NCI-H146 treated with DMSO at 0.1 percent for 48 hours (cell line): ENCODE data around the gene RNF212.
"Not testable (repeated sequence)": the region's sequence is repeated elsewhere in the genome, so short reads cannot be mapped to it uniquely, and the experiment has no call there.

ENCODE experiments used
- DNase-seq: peaks from one replicate; lab custom pipeline; 2025; ENCODE audit not compliant: unreplicated experiment; lab: John Stamatoyannopoulos, UW

Gene RNF212

GRCh38 chr4:1069394-1069793 is 44.0 kb downstream of the RNF212 start:
- DNase-seq = no peak

DNA sequence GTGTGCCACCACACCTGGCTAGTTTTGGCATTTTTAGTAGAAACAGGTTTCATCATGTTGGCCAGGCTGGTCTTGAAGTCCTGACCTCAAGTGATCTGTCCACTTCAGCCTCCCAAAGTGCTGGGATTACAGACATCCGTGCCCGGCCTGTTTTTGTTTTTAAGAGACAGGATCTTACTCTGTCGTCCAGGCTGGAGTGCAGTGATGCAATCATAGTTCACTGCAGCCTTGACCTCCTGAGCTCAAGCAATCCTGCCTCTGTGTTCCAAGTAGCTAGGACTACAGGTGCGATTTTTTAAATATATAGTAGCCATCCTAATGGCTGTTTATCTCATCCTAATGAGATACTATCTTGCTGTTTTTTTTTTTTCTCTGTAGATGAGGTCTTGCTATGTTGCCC is 47.6 kb downstream of the RNF212 start:
- no peak for DNase-seq

GRCh38 chr4:1062419-1062818 is 50.9 kb downstream of the RNF212 start:
- no peak for DNase-seq

DNA sequence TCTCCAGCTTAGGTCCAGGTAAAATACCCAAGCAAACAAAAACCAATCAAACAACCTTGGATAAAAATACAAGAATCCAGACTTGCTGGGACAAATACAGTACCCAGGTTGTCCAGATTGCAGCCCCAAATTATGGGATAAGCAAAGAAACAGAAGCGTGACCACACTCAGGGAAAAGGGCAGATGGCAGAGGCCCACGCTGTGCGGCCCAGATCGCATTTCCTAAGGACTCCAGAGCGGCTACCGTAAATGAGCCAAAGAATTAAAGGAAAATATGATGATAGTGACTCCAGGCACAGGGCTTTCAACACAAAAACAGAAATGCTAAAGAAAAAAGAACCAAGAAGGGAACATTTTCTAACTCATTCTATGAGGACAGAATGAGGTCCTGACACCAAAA is 51.6 kb downstream of the RNF212 start:
- DNase-seq = no peak

DNA sequence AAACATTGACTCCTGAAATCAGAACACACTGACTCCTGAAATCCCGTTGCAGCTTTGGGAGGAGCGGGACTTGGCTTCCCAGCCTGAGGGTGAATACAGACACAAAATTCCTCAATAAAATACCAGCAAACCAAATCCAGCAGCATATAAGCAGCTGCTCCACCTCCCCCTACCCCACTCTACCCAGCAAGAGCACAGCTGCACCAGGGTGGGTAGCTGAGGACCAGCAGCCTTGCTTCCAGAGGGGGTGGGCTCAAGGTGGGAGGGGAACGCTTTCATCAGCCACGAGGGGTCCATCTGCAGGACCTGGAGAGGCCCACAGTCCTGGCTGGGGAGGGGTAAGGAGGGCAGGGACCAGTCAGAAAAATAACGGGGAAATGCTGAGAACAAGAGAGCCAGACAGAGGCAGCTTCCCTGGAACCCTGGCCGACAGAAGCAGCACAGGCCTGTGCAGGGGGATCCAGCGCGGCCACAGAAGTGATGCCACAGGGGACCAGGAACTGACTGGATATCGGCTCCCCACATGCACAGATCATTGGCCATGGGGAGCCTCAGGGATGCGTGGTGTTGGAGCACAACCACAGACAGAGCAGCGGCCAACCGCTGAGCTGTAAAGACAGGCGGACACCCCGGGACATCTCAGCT is 52.2 kb downstream of the RNF212 start:
- DNase-seq = no peak

GRCh38 chr4:1060621-1061020 is 52.7 kb downstream of the RNF212 start:
- no peak for DNase-seq

DNA sequence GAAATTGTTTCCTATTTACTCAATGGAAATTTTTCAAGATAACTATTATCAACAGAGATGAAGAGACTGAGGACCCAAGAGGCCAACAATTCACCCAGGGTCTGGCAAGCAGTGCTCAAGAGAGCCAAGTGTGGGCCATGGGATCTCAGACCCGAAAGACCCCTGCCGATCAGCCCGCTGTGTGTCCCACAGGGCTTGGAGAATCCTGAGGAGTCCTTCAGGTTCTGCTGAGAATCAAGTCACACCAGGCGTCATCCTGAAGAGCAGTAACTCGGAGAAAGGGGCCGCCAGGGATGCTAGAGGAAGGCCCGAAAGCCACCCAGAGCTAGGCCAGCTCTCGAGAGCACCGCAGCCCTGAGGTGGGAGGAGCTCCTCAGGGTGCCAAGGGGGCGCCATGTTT is 53.2 kb downstream of the RNF212 start:
- DNase-seq = no peak

GRCh38 chr4:1058997-1059665 is 54.2 kb downstream of the RNF212 start:
- DNase-seq = no peak

DNA sequence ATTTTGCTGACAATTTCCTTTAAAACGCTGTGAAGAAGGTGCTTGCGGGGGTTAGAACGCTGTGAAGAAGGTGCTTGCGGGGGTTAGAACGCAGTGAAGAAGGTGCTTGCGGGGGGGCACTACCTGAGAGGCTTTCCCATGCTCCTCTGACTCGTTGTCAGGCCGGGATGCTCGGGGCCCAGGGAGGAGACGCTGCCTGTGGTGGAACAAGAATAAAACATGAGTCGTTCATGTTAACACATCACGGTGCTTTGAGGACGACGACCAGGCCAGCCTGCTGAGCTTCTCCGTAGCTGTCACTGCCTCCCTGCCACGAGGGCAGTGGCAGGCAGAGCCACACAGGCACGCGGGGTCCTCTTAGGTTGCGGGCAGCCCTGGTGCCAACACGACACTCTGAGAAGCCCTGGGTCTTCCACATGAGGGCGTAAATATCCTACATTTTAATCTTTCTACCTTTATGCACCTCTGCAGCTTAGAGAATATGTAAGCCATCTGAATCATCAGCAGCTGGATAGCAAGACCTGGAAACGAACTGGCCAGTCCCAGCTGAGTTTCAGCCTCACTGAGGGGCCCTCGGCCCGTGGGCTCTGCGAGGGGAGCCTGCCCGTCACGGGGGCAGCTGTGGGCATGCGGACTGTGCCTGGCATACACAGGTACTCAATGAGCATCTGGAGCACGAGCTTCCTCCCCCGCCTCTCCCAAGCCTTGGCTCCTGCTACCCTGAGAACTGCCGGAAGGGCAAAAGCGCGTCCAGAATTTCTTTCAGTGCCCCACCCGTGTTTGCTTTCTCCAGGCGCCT is 55.0 kb downstream of the RNF212 start:
- no peak for DNase-seq

DNA sequence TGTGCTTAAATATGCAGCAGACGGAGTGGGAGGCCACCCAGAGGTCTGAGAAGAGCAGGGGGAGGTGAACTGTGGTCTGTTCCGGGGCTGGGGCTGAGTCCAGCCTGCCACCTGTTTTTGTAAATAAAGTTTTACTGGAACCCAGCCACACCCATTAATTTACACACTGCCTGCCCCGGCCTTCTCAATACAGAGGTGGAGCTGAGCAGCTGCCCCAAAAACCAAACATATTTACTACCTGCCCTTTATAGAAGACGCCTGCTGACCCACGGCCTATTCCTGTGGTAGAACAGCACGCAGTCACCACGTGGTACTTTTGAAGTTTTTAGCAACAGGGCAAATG is 56.0 kb downstream of the RNF212 start:
- DNase-seq = no peak

DNA sequence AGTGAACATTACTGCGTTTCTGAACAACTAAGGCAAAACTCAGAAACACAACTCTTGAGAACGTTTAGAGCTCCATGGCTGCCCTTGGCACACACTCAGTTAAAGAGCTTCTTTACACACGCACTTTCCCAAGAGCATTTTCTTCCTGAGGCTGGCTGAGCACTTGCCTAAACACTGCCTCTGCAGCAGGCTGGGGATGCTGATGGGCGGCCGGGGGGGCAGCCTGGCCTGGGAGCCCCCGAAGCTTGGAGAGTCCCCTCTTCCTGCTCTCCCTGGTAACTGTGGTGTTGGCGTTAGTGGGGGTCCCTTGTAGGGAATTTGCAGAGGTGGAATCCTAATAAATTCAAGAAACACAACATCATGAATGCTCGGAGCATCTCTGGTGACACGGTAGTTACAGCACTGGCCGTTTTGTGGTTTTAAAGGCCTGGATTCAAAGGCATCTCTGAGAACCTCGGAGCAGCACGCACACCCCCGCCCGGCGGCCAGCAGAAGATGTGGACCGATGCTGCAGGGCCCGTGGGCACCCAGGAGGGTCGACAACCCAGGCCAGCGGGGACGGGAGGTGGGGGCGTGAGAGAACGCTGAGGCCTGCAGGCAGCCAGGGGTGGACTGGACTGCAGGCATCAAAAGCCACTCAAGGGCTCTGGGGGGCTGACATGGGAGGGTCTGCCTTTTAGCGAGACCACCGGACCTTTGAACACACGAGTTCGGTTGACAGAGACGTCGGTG is 56.5 kb downstream of the RNF212 start:
- DNase-seq = no peak

GRCh38 chr4:1055721-1056590 is 57.4 kb downstream of the RNF212 start:
- no peak for DNase-seq

GRCh38 chr4:1055243-1055701 is 58.1 kb downstream of the RNF212 start:
- not testable (repeated sequence) for DNase-seq

DNA sequence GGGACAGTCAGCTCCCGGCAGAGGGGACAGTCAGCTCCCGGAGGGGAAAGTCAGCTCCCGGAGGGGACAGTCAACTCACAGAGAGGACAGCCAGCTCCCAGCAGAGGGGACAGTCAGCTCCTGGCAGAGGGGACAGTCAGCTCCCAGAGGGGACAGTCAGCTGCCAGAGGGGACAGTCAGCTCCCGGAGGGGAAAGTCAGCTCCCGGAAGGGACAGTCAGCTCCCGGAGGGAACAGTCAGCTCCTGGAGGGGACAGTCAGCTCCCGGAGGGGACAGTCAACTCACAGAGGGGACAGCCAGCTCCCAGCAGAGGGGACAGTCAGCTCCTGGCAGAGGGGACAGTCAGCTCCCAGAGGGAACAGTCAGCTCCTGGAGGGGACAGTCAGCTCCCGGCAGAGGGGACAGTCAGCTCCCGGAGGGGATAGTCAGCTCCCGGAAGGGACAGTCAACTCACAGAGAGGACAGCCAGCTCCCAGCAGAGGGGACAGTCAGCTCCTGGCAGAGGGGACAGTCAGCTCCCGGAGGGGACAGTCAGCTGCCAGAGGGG is 58.6 kb downstream of the RNF212 start:
- not testable (repeated sequence) for DNase-seq

GRCh38 chr4:1053891-1054290 is 59.5 kb downstream of the RNF212 start:
- DNase-seq = not testable (repeated sequence)

DNA sequence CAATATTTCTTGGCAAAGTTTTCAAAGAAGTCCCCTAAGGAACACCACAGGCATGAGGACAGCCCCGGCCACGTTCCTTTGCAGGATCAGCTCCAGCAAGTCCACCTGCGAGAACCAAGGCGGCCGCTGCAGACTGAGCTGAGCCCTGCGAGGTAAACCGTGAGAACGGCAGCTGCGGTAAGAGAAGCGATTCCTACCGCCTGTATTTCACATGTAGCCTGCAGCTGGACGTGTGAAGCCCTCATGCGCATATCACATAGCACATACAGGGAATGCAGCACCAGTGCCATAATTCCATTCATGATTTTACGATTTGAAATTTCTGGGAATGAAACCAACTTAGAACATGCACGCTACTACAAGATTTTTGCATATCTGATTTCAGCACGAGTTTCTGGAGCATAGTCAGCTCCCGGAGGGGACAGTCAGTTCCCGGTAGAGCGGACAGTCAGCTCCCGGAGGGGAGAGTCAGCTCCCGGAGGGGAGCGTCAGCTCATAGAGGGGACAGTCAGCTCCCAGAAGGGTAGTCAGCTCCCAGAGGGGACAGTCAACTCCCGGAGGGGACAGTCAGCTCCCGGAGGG is 60.2 kb downstream of the RNF212 start:
- DNase-seq = no peak

DNA sequence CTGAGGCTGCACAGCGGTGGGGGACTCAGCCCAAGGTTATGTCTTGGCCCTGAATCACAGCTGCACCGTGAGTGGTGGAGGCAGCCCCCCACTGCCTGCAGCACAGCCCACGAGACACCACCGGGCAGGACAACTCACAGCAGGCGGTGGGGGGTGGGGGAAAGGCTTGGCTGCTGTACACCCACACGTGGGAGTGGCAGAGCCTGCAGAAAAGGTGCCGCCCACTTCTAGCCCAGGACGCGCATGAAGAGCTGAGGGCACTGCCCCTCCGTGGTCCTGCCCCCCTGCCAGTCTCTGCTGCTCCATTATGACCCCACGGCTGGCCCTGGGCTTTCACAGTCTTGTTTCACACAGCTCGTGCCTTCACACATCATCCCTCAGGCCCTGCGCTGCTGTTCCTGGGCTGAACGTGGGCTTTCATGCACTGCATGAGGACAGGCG is 61.1 kb downstream of the RNF212 start:
- no peak for DNase-seq

DNA sequence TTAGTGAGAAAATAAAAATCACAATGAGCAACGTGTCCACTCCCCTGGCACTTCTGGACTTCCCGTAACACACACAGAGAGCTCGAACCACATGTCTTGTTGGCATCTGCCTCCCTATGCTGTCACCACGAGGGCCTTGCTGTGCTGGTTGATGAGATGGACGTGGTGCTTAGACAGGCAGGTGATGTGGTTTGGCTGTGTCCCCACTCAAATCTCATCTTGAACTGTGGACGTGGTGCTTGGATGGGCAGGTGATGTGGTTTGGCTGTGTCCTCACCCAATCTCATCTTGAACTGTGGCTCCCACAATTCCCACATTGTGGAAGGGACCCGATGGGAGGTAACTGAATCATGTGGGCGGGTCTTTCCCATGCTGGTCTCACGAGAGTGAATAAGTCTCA is 61.9 kb downstream of the RNF212 start:
- DNase-seq = no peak

DNA sequence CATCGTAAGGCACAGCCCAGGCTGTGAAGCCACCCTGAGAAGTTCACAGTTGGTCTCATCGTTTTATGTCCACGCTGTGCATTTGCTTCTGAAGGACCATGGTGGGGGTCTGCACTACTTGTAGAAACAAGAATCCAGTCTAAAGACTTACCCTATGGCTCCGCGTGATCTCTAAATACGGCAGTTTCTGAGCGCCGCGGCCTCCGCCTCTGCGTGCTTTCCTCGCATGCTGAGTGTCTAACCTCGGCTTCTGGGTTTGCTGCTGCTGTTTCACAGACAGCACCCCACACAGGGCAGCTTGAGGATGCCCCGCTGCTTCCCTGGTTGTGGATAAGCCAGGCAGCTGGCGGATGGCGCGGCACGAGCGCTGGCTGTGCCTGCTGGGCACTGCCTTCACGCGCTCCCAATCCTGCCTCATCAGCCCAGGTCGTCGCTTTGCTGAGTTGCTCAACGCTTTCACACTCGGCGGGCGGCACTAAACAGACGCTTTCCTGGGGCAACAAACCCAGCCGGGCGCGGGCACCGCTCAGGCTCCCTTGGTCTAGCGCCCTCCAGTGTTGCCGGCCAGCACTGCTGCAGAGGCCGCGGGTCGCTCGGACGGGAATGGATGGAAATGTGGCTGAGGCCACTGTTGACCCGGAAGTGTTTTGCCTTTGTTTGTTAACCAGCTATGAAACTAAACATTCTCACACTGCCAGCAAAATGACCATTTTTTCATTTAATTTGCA is 62.7 kb downstream of the RNF212 start:
- no peak for DNase-seq
